ENCODE data around the gene PNPO. TPM values are rescaled to one million over a fixed set of nuclear protein-coding genes. Genes with fewer than 3 reads are reported as not detected.

PNPO gene
- total RNA-seq, 4 donors from 2014 or later = 47.3 to 103 (median 78.9) TPM

DNA sequence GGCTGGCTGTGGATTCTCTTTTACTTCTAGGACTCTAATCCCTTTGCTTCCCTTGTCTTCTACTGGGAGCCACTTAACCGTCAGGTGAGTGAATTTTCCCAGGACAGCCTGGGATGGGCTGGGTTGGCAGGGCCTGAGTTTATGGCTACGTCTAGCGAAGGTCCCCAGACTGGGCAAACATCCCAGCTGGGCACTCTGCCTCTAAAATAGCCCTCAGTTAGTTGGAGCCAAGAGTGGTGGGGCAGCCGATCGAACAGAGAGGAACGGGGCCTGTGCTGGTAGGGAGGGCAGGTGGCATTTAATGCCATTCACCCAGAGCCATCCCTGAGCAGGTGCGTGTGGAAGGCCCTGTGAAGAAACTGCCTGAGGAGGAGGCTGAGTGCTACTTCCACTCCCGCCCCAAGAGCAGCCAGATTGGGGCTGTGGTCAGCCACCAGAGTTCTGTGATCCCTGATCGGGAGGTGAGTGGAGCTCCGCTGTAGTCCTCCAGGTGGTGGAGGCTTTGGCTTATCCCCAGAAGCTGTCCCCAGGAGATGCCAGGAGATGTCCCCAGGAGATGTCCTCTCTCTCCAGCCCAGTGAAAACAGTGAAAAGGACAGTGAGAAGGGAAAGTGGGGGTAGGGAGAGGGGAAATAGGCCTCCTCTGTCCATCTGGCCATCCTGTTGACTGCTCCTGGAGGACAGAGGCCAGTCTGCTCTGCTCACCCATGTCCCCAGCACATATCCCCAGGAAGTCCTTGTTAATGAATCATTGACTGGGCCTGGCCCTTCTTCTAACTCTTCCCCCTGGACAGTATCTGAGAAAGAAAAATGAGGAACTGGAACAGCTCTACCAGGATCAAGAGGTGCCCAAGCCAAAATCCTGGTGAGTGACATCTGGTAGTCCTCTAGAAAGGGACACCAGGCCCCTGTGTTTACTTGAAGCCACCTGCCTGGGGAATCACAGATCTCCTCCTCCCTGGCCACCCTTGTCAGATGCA lies 4.4 kb downstream of the PNPO start:
- peak; percentile 80 to 82 for DNase-seq
- Histone ChIP-seq H3K4me3 (replicated peaks in 1 of 3) (no peak overlapping the region), H3K36me3 (no peaks in the 10 kb centered on the region), H3K4me1 (peaks cover 47 to 60% of the 10 kb centered on the region in 2 donors), H3K27ac (peak overlapping the region; percentile 51 to 92 (median 65)), H3K27me3 (no peaks in the 10 kb centered on the region), H3K9me3 (no peaks in the 10 kb centered on the region)
- intact Hi-C loops (cut with DNase I) = no loop called here
- 52 to 62% methylated on average over 10 of the region's 10 CpGs for WGBS, 2 donors
- no peak for TF ChIP-seq POLR2A (IDR thresholded peaks at IDR 0.05)
- TF ChIP-seq CTCF (IDR thresholded peaks at IDR 0.05) = no peak

DNA sequence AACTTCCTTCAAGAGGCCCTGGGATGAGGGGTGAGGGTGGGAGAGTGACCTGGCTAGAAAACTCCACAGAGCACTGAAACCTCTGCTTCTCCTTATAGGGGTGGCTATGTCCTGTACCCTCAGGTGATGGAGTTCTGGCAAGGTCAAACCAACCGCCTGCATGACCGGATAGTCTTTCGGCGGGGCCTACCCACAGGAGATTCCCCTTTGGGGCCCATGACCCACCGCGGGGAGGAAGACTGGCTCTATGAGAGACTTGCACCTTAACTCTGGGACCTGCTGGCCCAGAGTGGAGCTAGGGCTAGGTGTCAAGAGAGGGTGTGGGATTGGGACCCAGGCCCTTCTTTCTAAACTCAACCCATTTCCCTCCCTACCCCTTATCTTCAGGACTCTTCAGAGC lies 5.1 kb downstream of the PNPO start:
- Histone ChIP-seq H3K36me3 (no peaks in the 10 kb centered on the region), H3K4me1 (peaks cover 50 to 65% of the 10 kb centered on the region in 2 donors), H3K4me3 (replicated peaks in 1 of 3) (no peak overlapping the region), H3K9me3 (no peaks in the 10 kb centered on the region), H3K27me3 (no peaks in the 10 kb centered on the region), H3K27ac (peak overlapping the region; percentile 51 to 92 (median 65))
- no peak for DNase-seq
- TF ChIP-seq CTCF (IDR thresholded peaks at IDR 0.05) (no peak), POLR2A (IDR thresholded peaks at IDR 0.05) (no peak)
- WGBS, 2 donors = 86 to 93% methylated on average over 4 to 6 of the region's 6 CpGs
- intact Hi-C loops (cut with DNase I) = no loop called here

DNA sequence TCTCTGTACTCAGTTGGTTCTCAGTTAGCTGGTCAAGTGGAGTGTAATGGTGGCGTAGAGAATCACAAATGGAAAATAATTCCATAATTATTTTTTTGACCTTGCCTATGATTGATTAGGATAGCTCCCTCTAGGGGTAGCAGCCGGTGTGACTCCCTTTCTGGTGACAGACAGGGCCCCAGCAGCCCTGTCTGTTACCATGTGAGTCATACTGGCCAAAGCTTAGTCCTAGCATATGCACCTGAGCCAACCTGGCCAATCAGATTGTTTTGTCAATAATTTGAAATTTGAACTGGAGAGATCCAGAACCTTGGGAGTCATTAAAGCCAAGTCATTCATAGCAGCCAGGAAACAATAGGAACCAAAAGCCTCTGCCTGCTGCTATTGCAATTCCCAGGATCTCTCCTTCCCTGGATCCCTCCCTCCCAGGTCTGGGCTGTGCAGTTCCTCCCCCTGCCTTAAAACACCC lies 5.6 kb downstream of the PNPO start:
- no peak overlapping the region for H3K4me3 ChIP-seq (replicated peaks in 1 of 3)
- H3K36me3 ChIP-seq = no peaks in the 10 kb centered on the region
- TF ChIP-seq CTCF (IDR thresholded peaks at IDR 0.05) (peak; percentile 78 to 85 (median 79)), POLR2A (IDR thresholded peaks at IDR 0.05) (peak in 1 of 2 donors; percentile 30)
- H3K27ac ChIP-seq = peak overlapping the region; percentile 51 to 92 (median 65)
- 32 to 36% methylated on average over 2 of the region's 2 CpGs for WGBS, 2 donors
- H3K9me3 ChIP-seq = no peaks in the 10 kb centered on the region
- intact Hi-C loops (cut with DNase I) = no loop called here
- H3K27me3 ChIP-seq = no peaks in the 10 kb centered on the region
- peaks cover 55 to 69% of the 10 kb centered on the region in 2 donors for H3K4me1 ChIP-seq
- peak; percentile 88 to 89 for DNase-seq

GRCh38 chr17:47948706-47949196 lies 7.4 kb downstream of the PNPO start:
- TF ChIP-seq CTCF (IDR thresholded peaks at IDR 0.05) (no peak), POLR2A (IDR thresholded peaks at IDR 0.05) (no peak)
- Histone ChIP-seq H3K36me3 (peaks cover 0 to 3% of the 10 kb centered on the region in 2 donors), H3K4me3 (replicated peaks in 1 of 3) (no peak overlapping the region), H3K27me3 (no peaks in the 10 kb centered on the region), H3K27ac (peak overlapping the region; percentile 90 to 96 (median 92)), H3K4me1 (peaks cover 65 to 77% of the 10 kb centered on the region in 2 donors), H3K9me3 (no peaks in the 10 kb centered on the region)
- WGBS, 2 donors = 22 to 31% methylated on average over 5 of the region's 5 CpGs
- peak; percentile 31 to 45 for DNase-seq
- intact Hi-C loops (cut with DNase I) = loop anchor here (2.0 kb wide), 1 partner anchor 22 kb away; the partner anchor contains the start of gene CDK5RAP3

Data from thyroid gland (tissue), 4 donors.